ENCODE measurements around the gene RNU11.
"Not testable (repeated sequence)": the region's sequence is repeated elsewhere in the genome, so short reads cannot be mapped to it uniquely, and the experiment has no call there.

The RNU11 gene

GRCh38 chr1:28668191-28668955 lies 20.0 kb downstream of the RNU11 start, which contains the start of gene GMEB1:
TSS of gene GMEB1 (plus strand) at chr1:28668784. CDS start at chr1:28683613, 14,829 bp downstream.
- Histone ChIP-seq H3K9me3 (ENCODE audit: control insufficient read depth, low read length) (no peaks in the 10 kb centered on the region), H3K4me1 (ENCODE audit: control insufficient read depth, insufficient read depth, low read length) (peaks cover 6% of the 10 kb centered on the region), H3K4me3 (ENCODE audit: low read length) (peak within 1 kb of the TSS; percentile 96), H3K36me3 (ENCODE audit: control insufficient read depth, insufficient read depth, low read length, severe bottlenecking) (no peaks in the 10 kb centered on the region), H3K9ac (ENCODE audit: low read length) (peak within 1 kb of the TSS; percentile 99), H3K27me3 (replicated peaks; ENCODE audit: control insufficient read depth, insufficient read depth, low read length) (no peaks in the 10 kb centered on the region)
- DNase-seq (ENCODE audit: low read depth) = peak; percentile 95

DNA sequence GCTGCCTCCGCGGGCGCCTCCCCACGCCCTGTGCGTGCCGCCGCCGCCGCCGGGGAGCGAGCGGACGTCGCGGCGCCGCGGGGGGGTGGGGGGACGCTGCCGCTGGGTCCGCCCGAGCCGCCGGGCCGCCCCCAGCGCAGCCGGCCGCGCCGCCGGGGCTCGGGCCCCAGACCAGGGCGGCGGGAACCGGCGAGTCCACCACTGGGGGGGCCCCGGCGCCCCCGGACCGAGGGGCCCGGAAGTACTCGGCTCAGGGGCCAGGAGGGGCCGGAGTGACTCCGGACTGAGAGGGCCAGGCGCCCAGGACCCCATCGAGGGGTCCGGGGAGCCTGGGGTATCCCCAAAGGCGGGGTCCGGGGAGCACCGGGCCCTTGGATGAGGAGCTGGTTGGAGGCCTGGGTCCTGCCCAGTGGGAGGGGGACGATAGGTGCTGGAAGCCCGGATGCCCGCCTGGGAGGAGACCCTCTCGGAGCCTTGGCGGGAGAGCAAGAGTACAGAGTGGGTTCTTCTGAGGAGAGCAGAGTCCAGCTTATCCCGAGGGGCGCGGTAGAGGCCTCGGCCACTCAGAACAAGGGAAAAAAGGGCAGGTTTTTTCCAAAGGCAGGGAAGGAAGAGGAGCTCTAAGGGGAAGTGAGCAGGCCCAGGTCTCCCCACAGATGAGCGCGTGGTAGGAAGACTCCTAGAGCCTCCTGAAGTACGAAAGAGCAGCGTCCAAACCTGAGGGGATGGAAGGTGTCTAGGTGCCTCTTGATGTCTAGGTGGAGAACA lies 20.7 kb downstream of the RNU11 start:
- peak overlapping the region; percentile 99 for H3K9ac ChIP-seq (ENCODE audit: low read length)
- H3K4me3 ChIP-seq (ENCODE audit: low read length) = peak overlapping the region; percentile 96
- no peaks in the 10 kb centered on the region for H3K27me3 ChIP-seq (replicated peaks; ENCODE audit: control insufficient read depth, insufficient read depth, low read length)
- DNase-seq (ENCODE audit: low read depth) = peak; percentile 84
- peaks cover 6% of the 10 kb centered on the region for H3K4me1 ChIP-seq (ENCODE audit: control insufficient read depth, insufficient read depth, low read length)
- no peaks in the 10 kb centered on the region for H3K9me3 ChIP-seq (ENCODE audit: control insufficient read depth, low read length)
- H3K36me3 ChIP-seq (ENCODE audit: control insufficient read depth, insufficient read depth, low read length, severe bottlenecking) = no peaks in the 10 kb centered on the region

GRCh38 chr1:28671254-28671780 lies 22.9 kb downstream of the RNU11 start:
- Histone ChIP-seq H3K4me3 (ENCODE audit: low read length) (no peak overlapping the region), H3K36me3 (ENCODE audit: control insufficient read depth, insufficient read depth, low read length, severe bottlenecking) (no peaks in the 10 kb centered on the region), H3K4me1 (ENCODE audit: control insufficient read depth, insufficient read depth, low read length) (peaks cover 13% of the 10 kb centered on the region), H3K27me3 (replicated peaks; ENCODE audit: control insufficient read depth, insufficient read depth, low read length) (no peaks in the 10 kb centered on the region), H3K9ac (ENCODE audit: low read length) (no peak overlapping the region), H3K9me3 (ENCODE audit: control insufficient read depth, low read length) (no peaks in the 10 kb centered on the region)
- no peak for DNase-seq (ENCODE audit: low read depth)

DNA sequence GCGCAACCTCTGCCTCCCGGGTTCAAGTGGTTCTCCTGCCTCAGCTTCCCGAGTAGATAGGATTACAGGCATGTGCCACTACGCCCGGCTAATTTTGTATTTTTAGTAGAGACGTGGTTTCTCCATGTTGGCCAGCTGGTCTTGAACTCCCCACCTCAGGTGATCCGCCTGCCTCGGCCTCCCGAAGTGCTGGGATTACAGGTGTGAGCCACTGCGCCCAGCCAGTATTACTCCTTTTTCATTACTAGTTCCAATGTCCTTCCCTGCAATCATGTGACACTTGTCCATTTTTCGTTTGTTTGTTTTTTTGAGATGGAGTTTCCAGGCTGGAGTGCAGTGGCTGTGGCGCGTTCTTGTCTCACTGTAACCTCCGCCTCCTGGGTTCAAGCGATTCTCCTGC lies 24.6 kb downstream of the RNU11 start:
- not testable (repeated sequence) for H3K4me3 ChIP-seq (ENCODE audit: low read length); H3K27me3 ChIP-seq (replicated peaks; ENCODE audit: control insufficient read depth, insufficient read depth, low read length); H3K9me3 ChIP-seq (ENCODE audit: control insufficient read depth, low read length); H3K36me3 ChIP-seq (ENCODE audit: control insufficient read depth, insufficient read depth, low read length, severe bottlenecking); H3K9ac ChIP-seq (ENCODE audit: low read length); DNase-seq (ENCODE audit: low read depth)
- peaks cover 13% of the 10 kb centered on the region for H3K4me1 ChIP-seq (ENCODE audit: control insufficient read depth, insufficient read depth, low read length)

GRCh38 chr1:28675924-28676257 lies 27.5 kb downstream of the RNU11 start:
- H3K9me3 ChIP-seq (ENCODE audit: control insufficient read depth, low read length) = no peaks in the 10 kb centered on the region

DNA sequence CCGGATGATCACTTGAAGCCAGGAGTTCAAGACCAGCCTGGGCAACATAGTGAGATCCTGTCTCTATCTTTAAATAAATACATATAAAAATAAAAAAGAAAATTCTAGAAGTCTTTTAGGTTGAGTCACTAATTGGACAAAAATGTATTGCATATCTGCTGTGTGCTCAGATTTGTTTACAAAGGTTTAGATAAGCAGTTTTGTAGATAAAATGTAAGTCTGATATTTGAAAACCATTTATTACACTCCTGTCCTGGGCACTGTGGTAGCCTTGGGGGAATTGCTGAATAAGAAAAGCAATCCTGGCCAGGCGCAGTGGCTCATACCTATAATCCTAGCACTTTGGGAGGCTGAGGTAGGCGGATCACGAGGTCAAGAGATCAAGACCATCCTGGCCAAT lies 31.8 kb downstream of the RNU11 start:
- peak; percentile 6 for DNase-seq (ENCODE audit: low read depth)
- peaks cover 10% of the 10 kb centered on the region for H3K4me1 ChIP-seq (ENCODE audit: control insufficient read depth, insufficient read depth, low read length)
- H3K4me3 ChIP-seq (ENCODE audit: low read length) = no peak overlapping the region
- no peaks in the 10 kb centered on the region for H3K27me3 ChIP-seq (replicated peaks; ENCODE audit: control insufficient read depth, insufficient read depth, low read length)
- peaks cover 6% of the 10 kb centered on the region for H3K36me3 ChIP-seq (ENCODE audit: control insufficient read depth, insufficient read depth, low read length, severe bottlenecking)
- H3K9me3 ChIP-seq (ENCODE audit: control insufficient read depth, low read length) = no peaks in the 10 kb centered on the region
- no peak overlapping the region for H3K9ac ChIP-seq (ENCODE audit: low read length)

More at GRCh38 chr1:28675924-28676257, 27.5 kb downstream of the RNU11 start:
- H3K9ac ChIP-seq (ENCODE audit: low read length) = peak overlapping the region; percentile 1
- H3K27me3 ChIP-seq (replicated peaks; ENCODE audit: control insufficient read depth, insufficient read depth, low read length) = no peaks in the 10 kb centered on the region
- DNase-seq (ENCODE audit: low read depth) = no peak
- H3K4me3 ChIP-seq (ENCODE audit: low read length) = peak overlapping the region; percentile 13
- H3K36me3 ChIP-seq (ENCODE audit: control insufficient read depth, insufficient read depth, low read length, severe bottlenecking) = no peaks in the 10 kb centered on the region
- peaks cover 10% of the 10 kb centered on the region for H3K4me1 ChIP-seq (ENCODE audit: control insufficient read depth, insufficient read depth, low read length)

- peaks cover 3% of the 10 kb centered on the region for H3K4me1 ChIP-seq (ENCODE audit: control insufficient read depth, insufficient read depth, low read length)
These were observed 34.4 kb downstream of the RNU11 start for GRCh38 chr1:28682840-28683239.

GRCh38 chr1:28684937-28685336 lies 36.5 kb downstream of the RNU11 start:
- DNase-seq (ENCODE audit: low read depth) = no peak
- H3K4me1 ChIP-seq (ENCODE audit: control insufficient read depth, insufficient read depth, low read length) = peaks cover 3% of the 10 kb centered on the region
- peaks cover 11% of the 10 kb centered on the region for H3K36me3 ChIP-seq (ENCODE audit: control insufficient read depth, insufficient read depth, low read length, severe bottlenecking)
- H3K9me3 ChIP-seq (ENCODE audit: control insufficient read depth, low read length) = no peaks in the 10 kb centered on the region
- H3K9ac ChIP-seq (ENCODE audit: low read length) = no peak overlapping the region
- H3K27me3 ChIP-seq (replicated peaks; ENCODE audit: control insufficient read depth, insufficient read depth, low read length) = no peaks in the 10 kb centered on the region
- H3K4me3 ChIP-seq (ENCODE audit: low read length) = no peak overlapping the region

More at GRCh38 chr1:28682840-28683239, 34.4 kb downstream of the RNU11 start:
- H3K36me3 ChIP-seq (ENCODE audit: control insufficient read depth, insufficient read depth, low read length, severe bottlenecking) = peaks cover 11% of the 10 kb centered on the region
- H3K9ac ChIP-seq (ENCODE audit: low read length) = no peak overlapping the region
- H3K9me3 ChIP-seq (ENCODE audit: control insufficient read depth, low read length) = no peaks in the 10 kb centered on the region
- no peaks in the 10 kb centered on the region for H3K27me3 ChIP-seq (replicated peaks; ENCODE audit: control insufficient read depth, insufficient read depth, low read length)
- no peak overlapping the region for H3K4me3 ChIP-seq (ENCODE audit: low read length)
- no peak for DNase-seq (ENCODE audit: low read depth)

- not testable (repeated sequence) for H3K4me1 ChIP-seq (ENCODE audit: control insufficient read depth, insufficient read depth, low read length); H3K27me3 ChIP-seq (replicated peaks; ENCODE audit: control insufficient read depth, insufficient read depth, low read length); H3K9ac ChIP-seq (ENCODE audit: low read length); H3K9me3 ChIP-seq (ENCODE audit: control insufficient read depth, low read length); H3K4me3 ChIP-seq (ENCODE audit: low read length); DNase-seq (ENCODE audit: low read depth)
- H3K36me3 ChIP-seq (ENCODE audit: control insufficient read depth, insufficient read depth, low read length, severe bottlenecking) = peaks cover 19% of the 10 kb centered on the region
These were observed 43.2 kb downstream of the RNU11 start for GRCh38 chr1:28691627-28692026.

All from adipocyte (in vitro differentiated cells).